Left renal pelvis (tissue), 4 donors: ENCODE measurements around the gene GPATCH8. TPM values are rescaled to one million over a fixed set of nuclear protein-coding genes. Genes with fewer than 3 reads are reported as not detected.

Source experiments
- polyA plus RNA-seq, 4 donors: library from polyadenylated mRNA; unstranded; fragments of 120-200 nt; gene quantifications; one replicate each; pipeline ENCODE4 v1.2.1, GENCODE V29; 2013; ENCODE audit not compliant: insufficient read length in 4 of 4

GPATCH8 gene
- polyA plus RNA-seq, 4 donors = 43.4 to 53.8 (median 47.0) TPM

Other genes starting within 250 kb of the GPATCH8 start
- 10 to 100 TPM in 1 of 4 donors, 1 to 10 TPM in 3; 7.6 to 60.4 (median 9.5) TPM for gene SLC4A1, start 235.3 kb downstream of the GPATCH8 start, polyA plus RNA-seq
- 10 to 100 TPM in 1 of 4 donors, 1 to 10 TPM in 3; 1.5 to 12.2 (median 2.0) TPM for gene RUNDC3A, start 194.8 kb downstream of the GPATCH8 start, polyA plus RNA-seq
- 100 to 1,000 TPM in 2 of 4 donors, 10 to 100 TPM in 2; 80.2 to 123 (median 106) TPM for gene SLC25A39, start 178.6 kb downstream of the GPATCH8 start, polyA plus RNA-seq
- gene GRN, start 158.1 kb downstream of the GPATCH8 start, polyA plus RNA-seq = 100 to 1,000 TPM; 208 to 298 (median 242) TPM
- gene FAM171A2, start 139.6 kb downstream of the GPATCH8 start, polyA plus RNA-seq = 10 to 100 TPM; 31.5 to 67.0 (median 43.9) TPM
- 1 to 10 TPM; 4.3 to 10.0 (median 6.2) TPM for gene ITGA2B, start 113.8 kb downstream of the GPATCH8 start, polyA plus RNA-seq
- gene FZD2, start 54.1 kb upstream of the GPATCH8 start, polyA plus RNA-seq = 10 to 100 TPM; 24.1 to 53.0 (median 34.0) TPM
- 1 to 10 TPM in 3 of 4 donors, under 1 TPM in 1; 1.00 to 2.9 (median 1.9) TPM for gene MEIOC, start 153.1 kb upstream of the GPATCH8 start, polyA plus RNA-seq
- gene CCDC43, start 186.4 kb upstream of the GPATCH8 start, polyA plus RNA-seq = 10 to 100 TPM; 21.4 to 37.5 (median 34.8) TPM
- 10 to 100 TPM in 2 of 4 donors, 1 to 10 TPM in 2; 7.8 to 21.8 (median 11.6) TPM for gene DBF4B, start 205.3 kb upstream of the GPATCH8 start, polyA plus RNA-seq